CD14-positive monocyte (primary cell): Measurements from ENCODE around the gene CGB1. TPM values are rescaled to one million over a fixed set of nuclear protein-coding genes. Genes with fewer than 3 reads are reported as not detected.

ENCODE experiments used
- DNase-seq, 3 donors: peaks; one replicate each; pipeline ENCODE4 v3.0.0-alpha.2; 2011 to 2022
- H2AFZ ChIP-seq: 2 replicates; pipeline ENCODE4 v1.6.0; 2012; ENCODE audit warnings: mild to moderate bottlenecking, low read depth, low read length, inconsistent platforms; ENCODE audit not compliant: insufficient read depth, poor library complexity, severe bottlenecking
- H3K27ac ChIP-seq, 2 donors: 1 replicate in 1 of 2; 2 replicates in 1 of 2; pipeline ENCODE4 v1.5.1; 2012 to 2013; ENCODE audit warnings: low read length in 2 of 2, control low read depth in 1 of 2, inconsistent platforms in 1 of 2, low read depth in 1 of 2, mild to moderate bottlenecking in 1 of 2
- H3K27me3 ChIP-seq, 2 donors: one replicate each; pipeline versions ENCODE4 v1.6.0 to v1.6.1; 2011 to 2013; ENCODE audit warnings: low read length in 2 of 2; ENCODE audit not compliant: control insufficient read depth in 2 of 2, insufficient read depth in 2 of 2
- H3K36me3 ChIP-seq, 2 donors: replicated peaks in 1 of 2; 1 replicate in 1 of 2; 2 replicates in 1 of 2; pipeline versions ENCODE4 v1.5.1 to v1.6.1; 2012 to 2013; ENCODE audit warnings: low read length in 2 of 2, control low read depth in 1 of 2, inconsistent platforms in 1 of 2, mild to moderate bottlenecking in 1 of 2; ENCODE audit not compliant: insufficient read depth in 2 of 2, control insufficient read depth in 1 of 2
- H3K4me1 ChIP-seq, 2 donors: 1 replicate in 1 of 2; 2 replicates in 1 of 2; pipeline versions ENCODE4 v1.5.1 to v1.6.1; 2012 to 2013; ENCODE audit warnings: low read length in 2 of 2, control low read depth in 1 of 2, inconsistent platforms in 1 of 2, mild to moderate bottlenecking in 1 of 2, moderate library complexity in 1 of 2; ENCODE audit not compliant: insufficient read depth in 2 of 2, control insufficient read depth in 1 of 2
- H3K4me2 ChIP-seq: replicated peaks from 2 replicates; pipeline ENCODE3; 2012; ENCODE audit warnings: low read length, moderate library complexity, mild to moderate bottlenecking; ENCODE audit not compliant: poor library complexity, severe bottlenecking; ENCODE audit errors: extremely low read depth
- H3K4me3 ChIP-seq, 3 experiments: fragments of 200-600 bp in 1 of 3; sonication (generic) in 1 of 3; replicated peaks in 1 of 3; 1 replicate in 2 of 3; 2 replicates in 1 of 3; pipeline ENCODE4 v1.5.1; 2011 to 2013; ENCODE audit warnings: low read length in 3 of 3, mild to moderate bottlenecking in 3 of 3, control low read depth in 2 of 3, low read depth in 2 of 3, inconsistent platforms in 1 of 3, moderate library complexity in 1 of 3
- H3K79me2 ChIP-seq: 2 replicates; pipeline ENCODE4 v1.6.0; 2012; ENCODE audit warnings: mild to moderate bottlenecking, control low read depth, inconsistent platforms, low read length, moderate library complexity; ENCODE audit not compliant: insufficient read depth
- H3K9ac ChIP-seq: 2 replicates; pipeline ENCODE4 v1.6.0; 2017; ENCODE audit warnings: low read length, mild to moderate bottlenecking; ENCODE audit not compliant: insufficient read depth, poor library complexity, severe bottlenecking
- H3K9me3 ChIP-seq, 2 donors: replicated peaks in 1 of 2; 1 replicate in 1 of 2; 2 replicates in 1 of 2; pipeline versions ENCODE4 v1.5.1 to v1.6.1; 2012 to 2013; ENCODE audit warnings: low read length in 2 of 2, control low read depth in 1 of 2; ENCODE audit not compliant: control insufficient read depth in 1 of 2, insufficient read depth in 1 of 2
- H4K20me1 ChIP-seq: 2 replicates; pipeline ENCODE4 v1.6.0; 2012; ENCODE audit warnings: mild to moderate bottlenecking, low read length, control low read depth, moderate library complexity; ENCODE audit not compliant: insufficient read depth
- H3K27ac Mint-ChIP-seq, 7 donors: one replicate each; pipeline ENCODE4 v1.8.0; 2020; ENCODE audit warnings: mild to moderate bottlenecking in 7 of 7, mixed read lengths in 7 of 7, moderate library complexity in 6 of 7, inconsistent platforms in 2 of 7
- H3K27me3 Mint-ChIP-seq, 3 donors: one replicate each; pipeline ENCODE4 v1.8.0; 2021 to 2022; ENCODE audit warnings: low read depth in 3 of 3, mild to moderate bottlenecking in 3 of 3, mixed read lengths in 3 of 3, moderate library complexity in 3 of 3, inconsistent platforms in 1 of 3
- H3K36me3 Mint-ChIP-seq, 2 donors: one replicate each; pipeline ENCODE4 v1.8.0; 2020; ENCODE audit warnings: mixed read lengths in 2 of 2, inconsistent platforms in 1 of 2, mild to moderate bottlenecking in 1 of 2
- H3K4me1 Mint-ChIP-seq: one replicate; pipeline ENCODE4 v1.8.0; 2020; ENCODE audit warnings: mild to moderate bottlenecking, mixed read lengths
- H3K4me3 Mint-ChIP-seq, 2 donors: one replicate each; pipeline ENCODE4 v1.8.0; 2020; ENCODE audit warnings: mild to moderate bottlenecking in 2 of 2, mixed read lengths in 2 of 2, moderate library complexity in 1 of 2
- H3K9me3 Mint-ChIP-seq, 7 donors: one replicate each; pipeline ENCODE4 v1.8.0; 2020 to 2022; ENCODE audit warnings: mixed read lengths in 7 of 7, mild to moderate bottlenecking in 6 of 7, moderate library complexity in 6 of 7, inconsistent platforms in 2 of 7
- CTCF ChIP-seq: fragments of 200-600 bp; IDR thresholded peaks from one replicate; pipeline ENCODE4 v1.8.0; 2022; ENCODE audit warnings: antibody characterized with exemption, mild to moderate bottlenecking
- WGBS: methylation state at CpG from one replicate; pipeline ENCODE4 v1.1.5; 2013; ENCODE audit warnings: missing lambda C conversion rate; ENCODE audit not compliant: insufficient coverage; 5-methylcytosine and 5-hydroxymethylcytosine counted together
- intact Hi-C, 2 donors: fragments of 100-400 bp; cut with micrococcal nuclease; formaldehyde crosslinking; loops; one replicate each; pipeline versions ENCODE4 v1.15.0 to v1.15.1; 2023
- polyA plus RNA-seq, 3 donors: library from polyadenylated mRNA; depleted of rRNA in 1 of 3; unstranded in 2 of 3; stranded (reverse) in 1 of 3; fragments of 300-500 nt in 2 of 3; fragments of >200 nt in 1 of 3; fragmentation: Illumina TruSeq in 2 of 3; gene quantifications; 1 replicate in 2 of 3; 2 replicates in 1 of 3; pipeline ENCODE4 v1.2.3, GENCODE V29; 2012 to 2021

Gene CGB1
- polyA plus RNA-seq, 3 donors: not detected

DNA sequence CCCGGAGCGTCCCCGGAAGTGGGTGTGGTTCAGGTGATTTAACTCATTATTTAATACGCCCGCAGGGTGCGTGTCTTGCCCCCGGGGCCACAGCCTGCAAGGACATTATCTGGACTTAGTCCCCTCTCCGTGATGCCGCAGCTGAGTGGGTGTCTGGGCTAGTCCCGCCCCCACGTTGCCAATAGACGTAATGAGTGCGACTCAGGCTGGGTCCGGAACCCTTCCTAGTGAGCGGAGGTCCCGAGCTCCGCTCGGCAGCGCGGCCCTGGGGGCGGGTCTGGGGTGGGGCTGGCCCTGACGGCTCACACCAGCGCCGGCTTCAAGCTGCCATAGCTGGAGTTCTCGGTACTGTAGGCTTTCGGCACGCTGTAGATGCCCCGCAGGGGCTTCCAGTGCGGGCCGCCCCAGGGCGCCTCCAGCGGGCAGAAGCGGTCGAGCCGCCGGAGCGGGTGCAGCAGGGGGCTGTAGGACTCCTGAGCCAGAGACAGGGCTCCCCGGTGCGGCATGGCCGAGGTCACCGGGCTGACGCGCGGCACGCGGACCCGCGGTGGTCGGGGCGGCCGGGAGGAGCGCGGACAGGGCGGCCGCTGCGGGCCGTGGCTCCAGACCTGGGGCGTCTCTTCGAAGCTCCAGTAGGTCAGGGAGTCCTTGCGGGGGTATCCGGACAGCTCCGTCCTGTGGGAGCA lies 18.9 kb downstream of the CGB1 start:
- H3K27me3 ChIP-seq: peaks cover 14 to 49% of the 10 kb centered on the region in 2 donors
- H3K4me1 ChIP-seq: peaks cover 24 to 29% of the 10 kb centered on the region in 2 donors
- peak overlapping the region; percentile 79 for H3K4me2 ChIP-seq
- intact Hi-C loops: no loop called here
- H3K27ac Mint-ChIP-seq: no peak overlapping the region
- peak overlapping the region; percentile 78 for H2AFZ ChIP-seq
- H3K27ac ChIP-seq: no peak overlapping the region
- TF ChIP-seq CTCF: peak; percentile 67
- under 1% methylated on average over 59 of the region's 62 CpGs for WGBS
- peak overlapping the region; percentile 18 to 76 (median 50) for H3K4me3 ChIP-seq
- peaks cover 36 to 48% (median 48%) of the 10 kb centered on the region in 3 donors for H3K27me3 Mint-ChIP-seq
- H3K36me3 ChIP-seq: peaks cover 23 to 25% of the 10 kb centered on the region in 2 donors
- peaks cover 29% of the 10 kb centered on the region for H3K4me1 Mint-ChIP-seq
- peak in 2 of 3 donors; percentile 27 to 37 for DNase-seq
- no peaks in the 10 kb centered on the region for H3K9me3 ChIP-seq
- no peaks in the 10 kb centered on the region for H4K20me1 ChIP-seq
- H3K9me3 Mint-ChIP-seq: peaks cover 0 to 10% (median 5%) of the 10 kb centered on the region in 7 donors
- peaks cover 29 to 42% of the 10 kb centered on the region in 2 donors for H3K36me3 Mint-ChIP-seq
- peak overlapping the region; percentile 21 for H3K9ac ChIP-seq
- H3K4me3 Mint-ChIP-seq: peak overlapping the region; percentile 91 to 96
- H3K79me2 ChIP-seq: no peaks in the 10 kb centered on the region

DNA sequence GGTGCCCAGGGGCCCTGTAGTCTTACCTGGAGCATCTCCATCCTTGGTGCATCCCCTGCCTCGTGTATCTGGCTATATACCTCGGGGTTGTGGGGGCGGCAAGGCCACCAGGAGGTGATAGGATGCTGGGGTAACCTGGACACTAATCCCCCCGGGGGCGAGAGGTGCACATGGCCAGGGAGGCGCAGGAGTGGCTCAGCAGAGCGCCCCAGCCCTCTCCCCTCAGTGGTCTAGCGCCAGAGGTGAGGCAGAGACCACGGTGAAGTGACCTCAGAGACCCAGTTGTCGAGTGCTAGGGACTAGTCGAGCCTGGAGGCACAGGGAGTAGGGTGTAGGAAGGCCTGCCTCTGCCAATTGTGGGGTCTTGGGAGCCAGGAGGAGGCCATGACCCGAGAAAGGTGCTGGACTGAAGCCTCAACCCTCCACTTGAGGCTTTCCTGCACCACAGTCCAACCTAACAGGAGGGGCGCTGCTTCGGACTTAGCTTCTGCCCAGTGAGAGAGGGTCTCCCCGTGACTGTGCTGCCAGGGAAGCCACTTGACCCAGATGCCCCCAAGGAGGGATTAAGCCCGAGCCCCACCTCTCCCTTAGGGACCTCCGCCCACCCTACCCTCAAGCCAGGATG lies 19.5 kb downstream of the CGB1 start, which contains the start of gene LHB:
Gene LHB (minus strand): TSS at position 51 of the 625 bp plus-strand sequence. CDS start 10 bp downstream, at position 41.
- Histone ChIP-seq H3K27ac (no peak within 1 kb of the TSS), H3K36me3 (peaks cover 27 to 31% of the 10 kb centered on the region in 2 donors), H3K4me2 (peak within 1 kb of the TSS; percentile 79), H3K4me3 (peak within 1 kb of the TSS in 2 of 3 experiments; percentile 23 to 76), H3K4me1 (peaks cover 24 to 29% of the 10 kb centered on the region in 2 donors), H3K79me2 (no peaks in the 10 kb centered on the region), H3K9ac (peak within 1 kb of the TSS; percentile 21), H3K27me3 (peaks cover 14 to 49% of the 10 kb centered on the region in 2 donors), H3K9me3 (no peaks in the 10 kb centered on the region), H2AFZ (peak within 1 kb of the TSS; percentile 78), H4K20me1 (no peaks in the 10 kb centered on the region)
- Mint-ChIP-seq H3K4me1 (peaks cover 29% of the 10 kb centered on the region), H3K27me3 (peaks cover 35 to 48% (median 47%) of the 10 kb centered on the region in 3 donors), H3K9me3 (peaks cover 0 to 10% (median 5%) of the 10 kb centered on the region in 7 donors), H3K36me3 (peaks cover 35 to 49% of the 10 kb centered on the region in 2 donors), H3K4me3 (peak within 1 kb of the TSS; percentile 91 to 96), H3K27ac (no peak within 1 kb of the TSS)
- WGBS: 68% methylated on average over 8 of the region's 17 CpGs
- intact Hi-C loops: no loop called here
- no peak for TF ChIP-seq CTCF
- DNase-seq: no peak
